ENCODE results near the gene SPN. TPM values are rescaled to one million over a fixed set of nuclear protein-coding genes. Genes with fewer than 3 reads are reported as not detected.
"Not testable (repeated sequence)": the region's sequence is repeated elsewhere in the genome, so short reads cannot be mapped to it uniquely, and the experiment has no call there.

SPN gene
- total and polyA plus RNA-seq, 5 donors, result 1.3 to 3.4 (median 2.6) TPM

DNA sequence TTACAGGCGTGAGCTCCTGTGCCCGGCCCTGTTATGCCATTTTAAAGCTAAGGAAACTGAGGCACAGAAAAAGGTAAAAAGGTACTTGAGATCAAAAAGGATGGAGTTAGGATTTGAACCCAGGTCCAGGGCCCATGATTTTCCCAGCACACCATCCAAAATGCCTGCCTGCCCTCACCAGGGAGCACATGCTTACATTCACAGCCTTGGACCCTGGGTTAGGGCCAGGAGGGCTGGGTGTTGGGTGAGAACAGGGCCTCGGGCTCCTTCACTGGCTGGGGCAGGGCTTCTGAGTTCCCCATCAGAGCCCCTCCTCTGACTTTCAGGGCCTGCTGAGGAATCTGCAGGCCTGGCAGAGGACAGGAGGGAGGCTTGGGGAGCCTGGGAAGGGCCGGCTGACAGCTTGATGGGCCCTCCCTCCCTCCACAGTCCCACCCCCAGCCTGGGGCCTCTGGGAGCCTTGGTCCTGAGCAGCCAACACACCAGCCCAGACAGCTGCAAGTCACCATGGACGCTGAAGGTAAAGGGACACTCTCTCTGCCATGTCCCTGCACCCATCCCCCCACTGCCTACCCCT, 15.7 kb downstream of the SPN start, which contains the start of gene QPRT:
TSS of gene QPRT (plus strand) at position 490 of the 577 bp plus-strand sequence. CDS start at position 508, 18 bp downstream.
- intact Hi-C loops (cut with DNase I), result no loop called here
- H3K4me3 ChIP-seq (ENCODE audit: low read length), result peak within 1 kb of the TSS; percentile 49
- peak within 1 kb of the TSS; percentile 73 for H3K27ac ChIP-seq (ENCODE audit: low read length)
- ATAC-seq (peak; percentile 81 to 89), DNase-seq (peak; percentile 53 to 86 (median 85))
- H3K9me3 ChIP-seq (ENCODE audit: control insufficient read depth, low read length), result no peaks in the 10 kb centered on the region
- H3K4me1 ChIP-seq (ENCODE audit: control insufficient read depth, insufficient read depth, low read length), result peaks cover 2% of the 10 kb centered on the region
- WGBS, result 51% methylated on average over 5 of the region's 5 CpGs
- no peaks in the 10 kb centered on the region for H3K27me3 ChIP-seq (ENCODE audit: control insufficient read depth, insufficient read depth)

DNA sequence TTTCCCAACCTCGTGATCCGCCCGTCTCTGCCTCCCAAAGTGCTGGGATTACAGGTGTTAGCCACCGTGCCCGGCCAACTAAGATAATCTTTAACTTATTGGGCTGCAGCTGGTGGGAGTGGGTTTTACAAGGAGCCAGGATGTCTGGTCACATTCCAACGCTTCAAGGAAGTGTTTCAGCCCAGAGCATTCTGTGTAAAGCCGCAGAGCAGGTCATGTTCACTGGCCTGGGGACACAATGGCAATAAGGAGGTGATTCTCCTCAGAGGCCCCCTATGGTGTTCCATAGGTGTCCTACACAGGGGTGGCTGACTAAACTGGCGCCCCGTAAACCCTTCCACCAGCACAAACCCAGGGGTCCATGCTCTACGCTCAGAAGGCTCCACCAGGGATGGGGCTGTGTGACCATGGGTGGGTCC, 17.1 kb downstream of the SPN start:
- Histone ChIP-seq H3K4me3 (ENCODE audit: low read length) (no peak overlapping the region), H3K9me3 (ENCODE audit: control insufficient read depth, low read length) (no peaks in the 10 kb centered on the region), H3K4me1 (ENCODE audit: control insufficient read depth, insufficient read depth, low read length) (no peaks in the 10 kb centered on the region), H3K27ac (ENCODE audit: low read length) (no peak overlapping the region), H3K27me3 (ENCODE audit: control insufficient read depth, insufficient read depth) (no peaks in the 10 kb centered on the region)
- intact Hi-C loops (cut with DNase I), result no loop called here
- no peak for ATAC-seq
- DNase-seq, result peak in 1 of 3 donors; percentile 9
- WGBS, result 76% methylated on average over 10 of the region's 10 CpGs

DNA sequence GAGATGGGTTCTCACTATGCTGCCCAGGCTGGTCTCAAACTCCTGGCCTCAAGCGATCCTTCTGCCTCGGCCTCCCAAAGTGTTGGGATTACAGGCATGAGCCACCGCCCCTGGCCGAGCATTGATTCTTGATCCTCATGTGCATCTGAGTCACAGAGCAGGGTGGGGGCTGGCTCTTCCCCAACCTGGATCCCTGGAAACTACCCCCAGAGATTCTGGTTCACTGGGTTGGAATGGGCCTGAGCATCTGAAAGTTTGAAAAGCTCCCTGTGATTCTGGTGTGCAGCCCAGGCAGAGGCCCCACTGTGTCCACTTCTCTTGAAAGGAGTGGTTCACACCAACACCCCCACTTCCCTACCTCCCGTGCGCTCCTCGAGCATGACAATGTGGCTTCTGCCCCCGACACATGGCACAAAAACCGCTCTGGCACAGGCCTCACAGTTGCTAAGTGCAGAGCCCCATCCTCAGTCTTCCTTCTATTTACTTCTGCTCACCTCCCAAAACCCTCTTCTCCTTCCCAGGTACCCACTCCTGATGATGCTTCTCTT, 20.6 kb downstream of the SPN start:
- Histone ChIP-seq H3K9me3 (ENCODE audit: control insufficient read depth, low read length) (no peaks in the 10 kb centered on the region), H3K4me3 (ENCODE audit: low read length) (no peak overlapping the region), H3K27ac (ENCODE audit: low read length) (no peak overlapping the region), H3K27me3 (ENCODE audit: control insufficient read depth, insufficient read depth) (no peaks in the 10 kb centered on the region), H3K4me1 (ENCODE audit: control insufficient read depth, insufficient read depth, low read length) (no peaks in the 10 kb centered on the region)
- intact Hi-C loops (cut with DNase I), result no loop called here
- 92% methylated on average over 9 of the region's 9 CpGs for WGBS
- ATAC-seq (no peak), DNase-seq (peak in 1 of 3 donors; percentile 20)

DNA sequence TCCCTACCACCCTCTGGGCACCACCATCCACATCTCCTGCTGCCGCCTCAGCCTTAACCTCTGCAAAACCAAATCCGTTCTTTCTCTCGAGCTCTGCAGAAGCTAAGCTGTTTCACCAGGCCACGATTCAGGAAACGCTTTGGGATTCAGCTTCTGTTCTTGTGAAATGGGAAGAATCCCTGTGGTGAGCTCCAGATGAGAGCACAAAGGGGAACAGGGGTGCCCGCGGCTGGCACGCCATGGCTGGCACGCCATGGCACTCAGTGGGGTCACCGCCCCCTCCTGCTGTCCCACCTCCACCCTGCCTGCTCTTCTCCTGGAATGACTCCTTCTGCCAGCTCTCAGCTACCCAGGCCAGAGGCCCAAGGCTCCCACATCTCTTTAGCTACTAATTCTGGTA, 21.6 kb downstream of the SPN start:
- intact Hi-C loops (cut with DNase I), result no loop called here
- no peak overlapping the region for H3K4me3 ChIP-seq (ENCODE audit: low read length)
- no peak for ATAC-seq
- H3K27ac ChIP-seq (ENCODE audit: low read length), result no peak overlapping the region
- no peaks in the 10 kb centered on the region for H3K27me3 ChIP-seq (ENCODE audit: control insufficient read depth, insufficient read depth)
- DNase-seq, result peak in 1 of 3 donors; percentile 42
- 84% methylated on average over 10 of the region's 10 CpGs for WGBS
- no peaks in the 10 kb centered on the region for H3K4me1 ChIP-seq (ENCODE audit: control insufficient read depth, insufficient read depth, low read length)
- H3K9me3 ChIP-seq (ENCODE audit: control insufficient read depth, low read length), result no peaks in the 10 kb centered on the region

DNA sequence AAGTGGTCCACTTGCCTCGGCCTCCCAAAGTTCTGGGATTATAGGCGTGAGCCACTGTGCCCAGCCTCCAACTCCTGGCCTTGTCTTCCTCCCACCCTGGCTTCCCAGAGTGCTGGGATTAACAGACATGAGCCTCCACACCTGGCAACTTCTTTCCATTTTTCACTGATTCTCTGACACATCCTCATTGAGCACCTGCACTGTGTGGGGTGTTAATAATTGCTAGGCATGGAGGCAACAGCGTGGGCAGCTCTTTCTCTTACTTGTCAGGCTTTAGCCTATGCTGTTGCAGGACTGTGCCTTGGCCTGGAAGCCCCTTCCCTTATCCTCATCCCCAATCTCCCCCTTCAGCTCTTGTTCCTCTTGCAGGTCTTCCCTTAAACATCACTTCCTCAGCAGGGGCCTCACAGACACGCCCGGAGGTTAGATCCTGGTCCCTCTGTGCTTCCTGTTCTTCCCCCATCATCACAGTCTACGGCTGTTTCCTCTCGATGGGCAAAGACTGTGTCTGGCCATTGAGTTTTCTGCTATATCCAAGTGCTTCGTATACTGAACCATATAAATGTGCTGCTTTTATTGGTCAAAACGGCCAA, 23.8 kb downstream of the SPN start:
- H3K9me3 ChIP-seq (ENCODE audit: control insufficient read depth, low read length), result no peaks in the 10 kb centered on the region
- intact Hi-C loops (cut with DNase I), result no loop called here
- H3K27ac ChIP-seq (ENCODE audit: low read length), result no peak overlapping the region
- no peak for ATAC-seq
- DNase-seq, result no peak
- H3K27me3 ChIP-seq (ENCODE audit: control insufficient read depth, insufficient read depth), result no peaks in the 10 kb centered on the region
- no peaks in the 10 kb centered on the region for H3K4me1 ChIP-seq (ENCODE audit: control insufficient read depth, insufficient read depth, low read length)
- 73% methylated on average over 9 of the region's 9 CpGs for WGBS
- H3K4me3 ChIP-seq (ENCODE audit: low read length), result no peak overlapping the region

DNA sequence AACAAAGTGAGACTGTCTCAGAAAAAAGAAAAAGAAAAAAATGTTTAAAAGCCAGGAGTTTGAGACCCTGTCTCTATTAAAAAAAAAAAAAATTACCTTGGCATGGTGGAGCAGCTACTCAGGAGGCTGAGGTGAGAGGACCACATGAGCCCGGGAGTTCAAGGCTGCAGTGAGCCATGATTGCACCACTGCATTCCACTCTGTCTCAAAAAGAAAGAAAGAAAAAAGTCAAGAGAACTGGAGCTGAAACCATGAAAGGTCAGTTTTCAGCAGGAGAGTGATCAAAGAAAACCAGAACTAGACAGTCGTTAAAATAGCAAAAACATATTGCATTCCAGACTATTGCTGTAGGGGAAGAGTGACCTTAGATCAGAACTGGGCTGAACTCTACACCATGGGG, 24.7 kb downstream of the SPN start:
- Histone ChIP-seq H3K4me1 (ENCODE audit: control insufficient read depth, insufficient read depth, low read length) (no peaks in the 10 kb centered on the region), H3K4me3 (ENCODE audit: low read length) (no peak overlapping the region), H3K27ac (ENCODE audit: low read length) (no peak overlapping the region), H3K9me3 (ENCODE audit: control insufficient read depth, low read length) (no peaks in the 10 kb centered on the region), H3K27me3 (ENCODE audit: control insufficient read depth, insufficient read depth) (no peaks in the 10 kb centered on the region)
- WGBS, result 79% methylated on average over 2 of the region's 2 CpGs
- ATAC-seq (no peak), DNase-seq (no peak)
- intact Hi-C loops (cut with DNase I), result no loop called here

DNA sequence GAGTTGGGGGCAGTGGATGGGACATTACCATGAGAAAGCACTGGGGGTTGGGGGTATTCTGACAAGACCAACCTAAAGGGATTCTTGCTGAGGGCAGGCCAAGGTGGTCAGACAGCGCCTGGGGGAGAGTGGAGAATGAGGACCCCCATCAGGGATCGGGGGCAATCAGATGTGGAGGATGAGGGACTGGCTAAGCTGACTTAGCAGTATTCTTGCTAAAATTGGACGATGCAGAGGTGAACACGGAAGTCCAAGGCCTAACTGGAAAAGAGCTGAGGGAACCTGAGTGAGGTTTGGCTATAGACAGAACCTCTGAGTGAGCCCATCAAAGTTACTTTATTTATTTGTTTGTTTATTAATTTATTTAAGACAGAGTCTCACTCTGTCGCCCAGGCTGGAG, 25.1 kb downstream of the SPN start:
- H3K27me3 ChIP-seq (ENCODE audit: control insufficient read depth, insufficient read depth), result no peaks in the 10 kb centered on the region
- H3K4me3 ChIP-seq (ENCODE audit: low read length), result no peak overlapping the region
- 90% methylated on average over 5 of the region's 5 CpGs for WGBS
- H3K9me3 ChIP-seq (ENCODE audit: control insufficient read depth, low read length), result no peaks in the 10 kb centered on the region
- H3K27ac ChIP-seq (ENCODE audit: low read length), result no peak overlapping the region
- DNase-seq, result no peak
- intact Hi-C loops (cut with DNase I), result no loop called here
- ATAC-seq, result no peak
- no peaks in the 10 kb centered on the region for H3K4me1 ChIP-seq (ENCODE audit: control insufficient read depth, insufficient read depth, low read length)

DNA sequence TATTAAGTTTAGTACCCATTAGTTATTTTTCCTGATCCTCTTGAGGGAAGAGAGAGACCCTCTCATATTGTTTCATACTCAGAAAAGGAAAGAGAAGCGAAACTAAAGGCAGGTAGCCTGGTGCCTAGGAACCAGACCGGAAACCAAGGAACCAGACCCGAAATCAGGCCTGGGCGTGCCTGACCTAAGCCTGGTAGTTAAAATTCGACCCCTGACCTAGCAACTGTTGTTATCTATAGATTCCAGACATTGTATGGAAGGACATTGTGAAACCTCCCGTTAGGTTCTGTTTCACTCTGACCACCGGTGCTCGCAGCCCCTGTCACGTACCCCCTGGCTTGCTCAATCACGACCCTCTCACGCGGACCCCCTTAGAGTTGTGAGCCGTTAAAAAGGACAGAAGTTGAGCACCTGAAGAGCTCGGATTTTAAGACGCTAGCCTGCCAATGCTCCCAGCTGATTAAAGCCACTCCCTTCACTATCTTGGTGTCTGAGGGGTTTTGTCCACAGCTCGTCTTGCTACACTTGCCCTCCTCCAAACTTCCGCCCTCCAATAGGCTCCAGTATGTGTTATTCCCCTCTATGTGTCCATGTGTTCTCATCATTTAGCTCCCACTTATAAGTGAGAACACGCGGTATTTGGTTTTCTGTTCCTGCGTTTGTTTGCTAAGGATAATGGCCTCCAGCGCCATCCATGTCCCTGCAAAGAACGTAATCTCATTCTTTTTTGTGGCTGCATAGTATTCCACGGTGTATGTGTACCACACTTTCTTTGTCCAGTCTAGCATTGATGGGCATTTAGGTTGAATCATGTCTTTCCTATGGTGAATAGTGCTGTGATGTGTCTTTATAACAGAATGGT, 26.7 kb downstream of the SPN start:
- H3K27ac ChIP-seq (ENCODE audit: low read length); ATAC-seq; H3K27me3 ChIP-seq (ENCODE audit: control insufficient read depth, insufficient read depth); H3K9me3 ChIP-seq (ENCODE audit: control insufficient read depth, low read length); H3K4me3 ChIP-seq (ENCODE audit: low read length); H3K4me1 ChIP-seq (ENCODE audit: control insufficient read depth, insufficient read depth, low read length); DNase-seq: not testable (repeated sequence)
- intact Hi-C loops (cut with DNase I), result loop anchor here in 2 of 4 donors (10.0 kb wide), 1 partner anchor 335 kb away; the partner anchor contains the start of gene C16orf92 (in 2 of the 2)
- WGBS, result 83% methylated on average over 23 of the region's 23 CpGs

DNA sequence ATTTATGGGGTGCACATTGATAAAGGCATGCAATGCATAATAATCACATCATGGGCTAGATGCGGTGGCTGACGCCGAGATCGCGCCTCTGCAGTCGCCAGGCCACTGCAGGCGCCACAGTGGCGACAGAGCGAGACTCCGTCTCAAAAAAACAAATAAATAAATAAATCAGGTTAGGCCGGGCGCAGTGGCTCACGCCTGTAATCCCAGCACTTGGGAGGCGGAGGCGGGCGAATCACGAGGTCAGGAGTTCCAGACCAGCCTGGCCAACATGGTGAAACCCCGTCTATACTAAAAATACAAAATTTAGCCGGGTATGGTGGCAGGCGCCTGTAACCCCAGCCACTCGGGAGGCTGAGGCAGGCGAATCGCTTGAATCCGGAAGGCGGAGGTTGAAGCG, 29.6 kb downstream of the SPN start:
- WGBS, result 97% methylated on average over 26 of the region's 26 CpGs
- not testable (repeated sequence) for H3K4me1 ChIP-seq (ENCODE audit: control insufficient read depth, insufficient read depth, low read length); DNase-seq; H3K27ac ChIP-seq (ENCODE audit: low read length); H3K9me3 ChIP-seq (ENCODE audit: control insufficient read depth, low read length); H3K27me3 ChIP-seq (ENCODE audit: control insufficient read depth, insufficient read depth); ATAC-seq; H3K4me3 ChIP-seq (ENCODE audit: low read length)
- intact Hi-C loops (cut with DNase I), result loop anchor here in 2 of 4 donors (10.0 kb wide), 1 partner anchor 332 kb away; the partner anchor contains the start of gene C16orf92 (in 2 of the 2)

DNA sequence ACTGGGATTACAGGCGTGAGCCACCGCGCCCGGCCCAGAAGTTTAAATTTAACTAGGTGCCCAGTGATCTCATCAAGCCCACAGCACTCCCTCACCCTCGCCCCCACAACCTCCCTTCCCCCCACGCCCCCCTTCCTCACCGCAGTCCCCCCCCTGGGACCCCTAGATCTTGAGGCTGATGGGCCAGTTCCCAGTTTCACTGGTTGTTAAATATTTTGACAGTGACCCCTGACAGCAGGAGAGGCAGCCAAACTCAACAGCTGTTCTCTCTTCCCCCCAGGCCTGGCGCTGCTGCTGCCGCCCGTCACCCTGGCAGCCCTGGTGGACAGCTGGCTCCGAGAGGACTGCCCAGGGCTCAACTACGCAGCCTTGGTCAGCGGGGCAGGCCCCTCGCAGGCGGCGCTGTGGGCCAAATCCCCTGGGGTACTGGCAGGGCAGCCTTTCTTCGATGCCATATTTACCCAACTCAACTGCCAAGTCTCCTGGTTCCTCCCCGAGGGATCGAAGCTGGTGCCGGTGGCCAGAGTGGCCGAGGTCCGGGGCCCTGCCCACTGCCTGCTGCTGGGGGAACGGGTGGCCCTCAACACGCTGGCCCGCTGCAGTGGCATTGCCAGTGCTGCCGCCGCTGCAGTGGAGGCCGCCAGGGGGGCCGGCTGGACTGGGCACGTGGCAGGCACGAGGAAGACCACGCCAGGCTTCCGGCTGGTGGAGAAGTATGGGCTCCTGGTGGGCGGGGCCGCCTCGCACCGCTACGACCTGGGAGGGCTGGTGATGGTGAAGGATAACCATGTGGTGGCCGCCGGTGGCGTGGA, 31.5 kb downstream of the SPN start:
- no peaks in the 10 kb centered on the region for H3K27me3 ChIP-seq (ENCODE audit: control insufficient read depth, insufficient read depth)
- no peak overlapping the region for H3K27ac ChIP-seq (ENCODE audit: low read length)
- peak; percentile 39 to 74 (median 61) for DNase-seq
- no peaks in the 10 kb centered on the region for H3K9me3 ChIP-seq (ENCODE audit: control insufficient read depth, low read length)
- H3K4me3 ChIP-seq (ENCODE audit: low read length), result no peak overlapping the region
- ATAC-seq, result peak; percentile 48 to 58
- intact Hi-C loops (cut with DNase I), result loop anchor here in 2 of 4 donors (10.0 kb wide), 1 partner anchor 330 kb away; the partner anchor contains the start of gene C16orf92 (in 2 of the 2)
- 78% methylated on average over 41 of the region's 41 CpGs for WGBS
- H3K4me1 ChIP-seq (ENCODE audit: control insufficient read depth, insufficient read depth, low read length), result no peaks in the 10 kb centered on the region

Measured in right cardiac atrium (tissue), 5 donors.